Measurements from ENCODE around the gene RPL18A.
"Not testable (repeated sequence)": the region's sequence is repeated elsewhere in the genome, so short reads cannot be mapped to it uniquely, and the experiment has no call there.

The RPL18A gene

DNA sequence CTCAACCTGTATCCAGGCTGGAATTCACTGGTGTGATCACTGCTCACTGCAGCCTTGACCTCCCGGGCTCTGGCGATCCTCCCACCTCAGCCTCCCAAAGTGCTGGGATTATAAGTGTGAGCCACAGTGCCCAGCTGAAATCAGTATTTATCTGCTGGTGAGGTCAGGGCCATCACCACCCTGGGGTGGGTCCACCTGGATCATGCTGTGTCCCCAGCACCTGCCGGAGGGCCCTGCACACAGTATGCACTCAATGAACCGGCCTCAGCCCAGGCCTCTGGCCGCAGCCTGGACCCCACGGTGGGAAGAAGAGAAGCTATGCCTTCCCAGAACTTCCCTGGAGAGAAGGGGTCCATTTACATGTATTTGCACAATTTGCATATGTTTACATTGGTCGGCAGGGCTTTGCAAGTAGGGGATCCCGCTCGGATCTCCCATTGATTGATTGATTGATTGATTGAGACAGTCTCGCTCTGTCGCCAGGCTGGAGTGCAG lies 9.5 kb downstream of the RPL18A start:
- no peak for DNase-seq

- no peak for DNase-seq
These were observed 11.5 kb downstream of the RPL18A start for GRCh38 chr19:17871032-17871877.

- no peak for DNase-seq
These were observed 12.2 kb downstream of the RPL18A start, which contains the start of gene SLC5A5 for GRCh38 chr19:17871878-17872250. Gene SLC5A5, plus strand, starts transcription at chr19:17871945. Its CDS starts 375 bp downstream, at chr19:17872320.

DNA sequence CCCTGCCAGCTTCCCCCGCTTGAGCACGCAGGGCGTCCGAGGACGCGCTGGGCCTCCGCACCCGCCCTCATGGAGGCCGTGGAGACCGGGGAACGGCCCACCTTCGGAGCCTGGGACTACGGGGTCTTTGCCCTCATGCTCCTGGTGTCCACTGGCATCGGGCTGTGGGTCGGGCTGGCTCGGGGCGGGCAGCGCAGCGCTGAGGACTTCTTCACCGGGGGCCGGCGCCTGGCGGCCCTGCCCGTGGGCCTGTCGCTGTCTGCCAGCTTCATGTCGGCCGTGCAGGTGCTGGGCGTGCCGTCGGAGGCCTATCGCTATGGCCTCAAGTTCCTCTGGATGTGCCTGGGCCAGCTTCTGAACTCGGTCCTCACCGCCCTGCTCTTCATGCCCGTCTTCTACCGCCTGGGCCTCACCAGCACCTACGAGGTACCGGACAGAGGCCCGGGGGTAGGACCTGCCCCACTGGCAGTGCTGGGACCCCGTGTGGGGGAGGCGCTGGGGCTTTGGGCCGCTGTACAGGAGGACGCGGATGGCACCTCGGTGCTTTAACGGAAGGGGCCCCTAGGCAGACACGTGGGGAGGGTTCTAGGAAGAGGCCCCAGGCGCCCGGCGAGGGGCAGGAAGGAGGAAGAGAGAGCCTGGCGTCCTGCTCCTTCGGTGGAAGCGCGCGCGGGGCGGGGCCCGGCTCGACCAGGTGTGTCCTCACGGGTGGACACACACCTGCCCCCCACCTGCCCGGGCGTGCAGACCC lies 12.7 kb downstream of the RPL18A start:
- no peak for DNase-seq

DNA sequence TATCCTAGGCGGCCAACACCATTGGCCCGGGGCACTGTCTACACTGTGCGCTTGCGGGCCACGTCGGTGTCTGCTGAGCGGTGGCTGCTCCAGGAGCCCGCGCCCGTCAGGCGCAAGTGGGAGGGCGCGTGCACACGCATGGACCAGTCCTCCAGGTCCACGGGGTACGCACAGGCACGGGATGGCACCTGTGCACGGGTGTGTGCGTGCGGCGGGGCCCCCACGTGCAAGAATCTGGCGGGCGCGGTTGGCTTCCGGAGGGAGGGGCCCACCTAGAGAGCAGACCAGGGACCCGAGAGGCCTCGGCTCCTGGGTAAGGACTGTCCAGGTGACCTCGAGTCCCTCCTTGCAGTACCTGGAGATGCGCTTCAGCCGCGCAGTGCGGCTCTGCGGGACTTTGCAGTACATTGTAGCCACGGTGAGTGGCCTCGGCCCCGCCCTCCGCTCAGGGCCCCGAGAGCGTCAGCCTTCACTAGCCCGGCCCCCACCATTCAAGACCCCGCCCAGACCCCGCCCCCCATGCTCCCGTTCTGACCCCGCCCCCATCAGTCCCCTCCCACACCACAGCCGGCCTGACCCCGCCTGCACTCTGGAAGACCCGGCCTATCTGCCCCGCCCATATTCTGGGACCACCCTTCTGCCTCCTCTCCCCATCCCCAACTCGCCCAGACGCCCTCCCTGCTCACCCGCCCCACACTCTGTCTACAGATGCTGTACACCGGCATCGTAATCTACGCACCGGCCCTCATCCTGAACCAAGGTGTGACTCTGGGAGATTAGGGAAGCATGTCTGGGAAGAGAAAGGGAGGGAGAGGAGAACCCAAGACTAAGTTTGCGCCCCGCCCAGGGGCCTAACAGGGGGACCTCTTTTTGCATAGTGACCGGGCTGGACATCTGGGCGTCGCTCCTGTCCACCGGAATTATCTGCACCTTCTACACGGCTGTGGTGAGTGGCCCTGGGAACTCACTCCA lies 14.4 kb downstream of the RPL18A start:
- no peak for DNase-seq

- no peak for DNase-seq
These were observed 15.0 kb downstream of the RPL18A start for GRCh38 chr19:17874758-17875135.

DNA sequence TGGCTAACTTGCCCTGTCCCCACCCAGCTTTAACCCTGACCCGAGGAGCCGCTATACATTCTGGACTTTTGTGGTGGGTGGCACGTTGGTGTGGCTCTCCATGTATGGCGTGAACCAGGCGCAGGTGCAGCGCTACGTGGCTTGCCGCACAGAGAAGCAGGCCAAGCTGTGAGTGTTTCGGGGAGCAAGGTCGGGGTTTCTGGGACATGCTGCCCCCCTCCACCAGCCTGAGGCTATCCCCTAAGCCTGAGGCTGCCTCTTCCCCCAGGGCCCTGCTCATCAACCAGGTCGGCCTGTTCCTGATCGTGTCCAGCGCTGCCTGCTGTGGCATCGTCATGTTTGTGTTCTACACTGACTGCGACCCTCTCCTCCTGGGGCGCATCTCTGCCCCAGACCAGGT lies 18.0 kb downstream of the RPL18A start:
- no peak for DNase-seq

DNA sequence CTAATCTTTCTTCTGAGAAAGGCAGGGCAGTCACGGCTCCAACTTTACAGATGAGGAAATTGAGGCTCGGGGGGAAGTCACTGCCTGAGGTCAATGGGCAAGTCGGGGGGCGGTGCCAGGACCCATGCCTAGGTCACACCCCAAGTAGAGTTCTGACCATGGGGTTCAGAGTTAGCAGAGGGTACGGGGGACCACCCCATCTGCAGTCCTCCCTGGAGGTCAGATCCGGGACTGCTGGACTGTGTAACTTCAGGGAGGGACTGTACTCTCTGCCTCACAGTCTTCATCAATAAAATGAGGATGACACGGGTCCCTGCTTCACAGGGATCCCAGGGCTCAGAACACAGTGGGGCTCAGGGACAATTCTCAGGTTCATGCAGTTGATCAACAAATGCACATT lies 19.8 kb downstream of the RPL18A start:
- no peak for DNase-seq

- no peak for DNase-seq
These were observed 22.0 kb downstream of the RPL18A start for GRCh38 chr19:17881701-17882100.

- DNase-seq = no peak
These were observed 24.1 kb downstream of the RPL18A start for GRCh38 chr19:17883627-17884410.

- DNase-seq = no peak
These were observed 26.8 kb downstream of the RPL18A start for GRCh38 chr19:17886515-17886914.

DNA sequence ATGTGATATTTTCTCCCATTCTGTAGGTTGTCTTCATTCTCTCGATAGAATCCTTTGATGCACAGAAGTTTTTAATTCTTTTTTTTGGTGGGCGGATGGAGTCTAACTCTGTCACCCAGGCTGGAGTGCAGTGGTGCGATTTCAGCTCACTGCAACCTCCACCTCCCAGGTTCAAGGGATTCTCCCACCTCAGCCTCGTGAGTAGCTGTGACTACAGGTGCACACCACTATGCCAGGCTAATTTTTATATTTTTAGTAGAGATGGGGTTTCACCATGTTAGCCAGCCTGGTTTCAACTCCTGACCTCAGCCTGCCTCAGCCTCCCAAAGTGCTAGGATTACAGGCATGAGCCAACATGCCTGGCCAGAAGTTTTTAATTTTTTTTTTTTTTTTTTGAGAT lies 27.5 kb downstream of the RPL18A start:
- DNase-seq = not testable (repeated sequence)

- no peak for DNase-seq
These were observed 28.6 kb downstream of the RPL18A start for GRCh38 chr19:17888260-17888659.

GRCh38 chr19:17889609-17890214 lies 30.0 kb downstream of the RPL18A start:
- no peak for DNase-seq

- no peak for DNase-seq
These were observed 34.1 kb downstream of the RPL18A start for GRCh38 chr19:17893766-17894165.

- DNase-seq = no peak
These were observed 43.0 kb downstream of the RPL18A start for GRCh38 chr19:17902701-17903100.

DNA sequence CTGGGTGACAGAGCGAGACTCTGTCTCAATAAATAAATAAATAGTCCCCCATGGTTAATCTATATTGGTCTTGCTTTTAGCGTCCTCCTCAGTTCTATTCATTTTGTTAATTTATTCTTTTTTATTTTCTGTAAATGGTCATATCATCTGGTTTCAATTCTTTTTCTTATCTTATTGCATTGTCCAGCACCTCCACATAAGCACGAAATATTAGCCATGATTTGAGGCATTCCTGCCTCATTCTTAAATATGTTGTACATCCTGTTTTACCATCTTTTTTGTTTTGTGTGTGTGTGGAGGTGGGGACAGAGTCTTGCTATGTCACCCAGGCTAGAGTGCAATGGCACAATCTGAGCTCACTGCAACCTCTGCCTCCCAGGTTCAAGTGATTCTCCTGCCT lies 48.5 kb downstream of the RPL18A start:
- no peak for DNase-seq

GRCh38 chr19:17909003-17909732 lies 49.5 kb downstream of the RPL18A start:
- no peak for DNase-seq

GRCh38 chr19:17910791-17911360 lies 51.2 kb downstream of the RPL18A start:
- DNase-seq = no peak
